Progenitor cell of endocrine pancreas (in vitro differentiated cells): ENCODE data around the gene ATP7A. TPM values are rescaled to one million over a fixed set of nuclear protein-coding genes. Genes with fewer than 3 reads are reported as not detected.

Experiments used
- DNase-seq: peaks from one replicate; pipeline ENCODE4 v3.0.0; 2021; ENCODE audit warnings: low spot score; ENCODE audit not compliant: unreplicated experiment
- H3K27ac Mint-ChIP-seq: 2 replicates; pipeline ENCODE4 v1.8.0; 2021; ENCODE audit warnings: mild to moderate bottlenecking, moderate library complexity, mixed read lengths
- H3K27me3 Mint-ChIP-seq: 2 replicates; pipeline ENCODE4 v1.8.0; 2021; ENCODE audit warnings: mixed read lengths
- H3K36me3 Mint-ChIP-seq: 2 replicates; pipeline ENCODE4 v1.8.0; 2022; ENCODE audit warnings: mixed read lengths; ENCODE audit not compliant: insufficient read depth
- H3K4me1 Mint-ChIP-seq: 2 replicates; pipeline ENCODE4 v1.8.0; 2021; ENCODE audit warnings: low read depth, mixed read lengths
- H3K4me3 Mint-ChIP-seq: 2 replicates; pipeline ENCODE4 v1.8.0; 2021; ENCODE audit warnings: low read depth, mild to moderate bottlenecking, moderate library complexity, mixed read lengths
- H3K9me3 Mint-ChIP-seq: 2 replicates; pipeline ENCODE4 v1.8.0; 2021; ENCODE audit warnings: low read depth, mixed read lengths
- CTCF ChIP-seq: fragments of 200-600 bp; sonication (generic); IDR thresholded peaks from one replicate; pipeline ENCODE4 v1.5.0; 2021; ENCODE audit warnings: antibody characterized with exemption, mild to moderate bottlenecking; ENCODE audit not compliant: unreplicated experiment
- total RNA-seq: library from RNA; stranded (reverse); gene quantifications from 2 replicates; pipeline ENCODE4 v1.2.1, GENCODE V29; 2021

Gene ATP7A
- total RNA-seq, 1 donor from 2014 or later = 12.1 TPM

- no peak for DNase-seq
- Mint-ChIP-seq H3K36me3 (peaks cover 8% of the 10 kb centered on the region), H3K9me3 (peaks cover 20% of the 10 kb centered on the region), H3K27ac (no peak overlapping the region), H3K27me3 (no peaks in the 10 kb centered on the region), H3K4me1 (no peaks in the 10 kb centered on the region), H3K4me3 (no peak overlapping the region)
- peak; percentile 48 for TF ChIP-seq CTCF
These were observed 119.2 kb downstream of the ATP7A start for GRCh38 chrX:78029663-78030062.

- Mint-ChIP-seq H3K4me1 (no peaks in the 10 kb centered on the region), H3K4me3 (no peak overlapping the region), H3K9me3 (peaks cover 31% of the 10 kb centered on the region), H3K27me3 (no peaks in the 10 kb centered on the region), H3K27ac (no peak overlapping the region), H3K36me3 (peaks cover 11% of the 10 kb centered on the region)
- no peak for DNase-seq
- no peak for TF ChIP-seq CTCF
These were observed 124.6 kb downstream of the ATP7A start for GRCh38 chrX:78035061-78035460.

GRCh38 chrX:78037881-78038280, 127.4 kb downstream of the ATP7A start:
- Mint-ChIP-seq H3K9me3 (peaks cover 31% of the 10 kb centered on the region), H3K4me3 (no peak overlapping the region), H3K27me3 (no peaks in the 10 kb centered on the region), H3K36me3 (peaks cover 11% of the 10 kb centered on the region), H3K27ac (no peak overlapping the region), H3K4me1 (no peaks in the 10 kb centered on the region)
- TF ChIP-seq CTCF = no peak
- no peak for DNase-seq

GRCh38 chrX:78042601-78043000, 132.1 kb downstream of the ATP7A start:
- Mint-ChIP-seq H3K27ac (no peak overlapping the region), H3K4me1 (no peaks in the 10 kb centered on the region), H3K27me3 (no peaks in the 10 kb centered on the region), H3K4me3 (no peak overlapping the region), H3K36me3 (peaks cover 9% of the 10 kb centered on the region), H3K9me3 (peaks cover 9% of the 10 kb centered on the region)
- no peak for TF ChIP-seq CTCF
- DNase-seq = no peak

GRCh38 chrX:78046362-78046761, 135.9 kb downstream of the ATP7A start:
- Mint-ChIP-seq H3K4me3 (no peak overlapping the region), H3K27ac (no peak overlapping the region), H3K4me1 (no peaks in the 10 kb centered on the region), H3K36me3 (peaks cover 4% of the 10 kb centered on the region), H3K27me3 (no peaks in the 10 kb centered on the region), H3K9me3 (no peaks in the 10 kb centered on the region)
- TF ChIP-seq CTCF = no peak
- no peak for DNase-seq
